HepG2 (cell line): Measurements from ENCODE around the gene FN1. TPM values are rescaled to one million over a fixed set of nuclear protein-coding genes. Genes with fewer than 3 reads are reported as not detected.
"Not testable (repeated sequence)": the region's sequence is repeated elsewhere in the genome, so short reads cannot be mapped to it uniquely, and the experiment has no call there.

Experiments
- ATAC-seq: fragments of 200-7000 bp; cut with Tn5 transposase; 3 replicates; pipeline ENCODE4 v1.9.1; 2020; ENCODE audit warnings: mild to moderate bottlenecking, moderate library complexity
- BruUV-seq: library from RNA; stranded (reverse); fragments of 400-500 nt; replicated peaks from 2 replicates; lab custom pipeline; 2021; lab: Mats Ljungman, UMichigan
- CTCF ChIA-PET: fragments of 300-600 bp; formaldehyde crosslinking; extraction: SDS; loops from one replicate; lab custom pipeline; 2021; ENCODE audit warnings: low total read pairs, inconsistent platforms, low intra/inter-chr PET ratio; lab: Yijun Ruan, JAX
- POLR2A ChIA-PET: fragments of 350-600 bp; sonication (Branson Sonifier 250); formaldehyde crosslinking; loops from one replicate; lab custom pipeline; 2020; ENCODE audit warnings: antibody characterized with exemption, inconsistent platforms; lab: Yijun Ruan, JAX
- DNase-seq: peaks from one replicate; pipeline ENCODE4 v3.0.0-alpha.2; 2015; ENCODE audit warnings: low spot score
- FAIRE-seq: peaks from 3 replicates; lab custom pipeline; 2011; peaks lifted over from hg19 to GRCh38; lab: Jason Lieb, UNC
- H2AFZ ChIP-seq: one replicate; pipeline ENCODE4 v1.6.1; 2011; ENCODE audit warnings: low read length, inconsistent platforms
- H3K27ac ChIP-seq: fragments of 300-600 bp; 3 replicates; pipeline ENCODE4 v1.8.0; 2011; ENCODE audit warnings: mixed run types, mild to moderate bottlenecking, mixed read lengths, low read length, inconsistent platforms; ENCODE audit not compliant: insufficient read depth; ENCODE audit errors: extremely low read length
- H3K27me3 ChIP-seq, 2 experiments: fragments of 200-600 bp in 1 of 2; 2 replicates in 1 of 2; 3 replicates in 1 of 2; pipeline versions ENCODE4 v1.6.0 to v1.8.0; 2011; ENCODE audit warnings: low read length in 2 of 2, mild to moderate bottlenecking in 2 of 2, moderate library complexity in 2 of 2, inconsistent platforms in 1 of 2; ENCODE audit not compliant: insufficient read depth in 2 of 2, control insufficient read depth in 1 of 2
- H3K36me3 ChIP-seq, 2 experiments: fragments of 200-600 bp in 1 of 2; replicated peaks in 1 of 2; 2 replicates in 1 of 2; 3 replicates in 1 of 2; pipeline versions ENCODE4 v1.5.1 to v1.8.0; 2011; ENCODE audit warnings: low read length in 2 of 2, inconsistent platforms in 1 of 2; ENCODE audit not compliant: insufficient read depth in 2 of 2, control insufficient read depth in 1 of 2
- H3K4me1 ChIP-seq: 2 replicates; pipeline ENCODE4 v1.5.1; 2012; ENCODE audit warnings: low read length, inconsistent platforms; ENCODE audit not compliant: insufficient read depth
- H3K4me2 ChIP-seq: 2 replicates; pipeline ENCODE4 v1.6.0; 2011; ENCODE audit warnings: low read depth, low read length, inconsistent platforms
- H3K4me3 ChIP-seq, 3 experiments: fragments of 200-600 bp in 1 of 3; sonication (generic), shearing (Covaris generic) in 1 of 3; replicated peaks in 1 of 3; 2 replicates each; pipeline ENCODE4 v1.5.1; 2011 to 2016; ENCODE audit warnings: low read length in 3 of 3, inconsistent platforms in 2 of 3, low read depth in 2 of 3, mild to moderate bottlenecking in 2 of 3, control low read depth in 1 of 3, mixed read lengths in 1 of 3; ENCODE audit not compliant: insufficient read depth in 1 of 3
- H3K79me2 ChIP-seq: one replicate; pipeline ENCODE4 v1.6.1; 2011; ENCODE audit warnings: low read length, inconsistent platforms; ENCODE audit not compliant: insufficient read depth
- H3K9ac ChIP-seq: 2 replicates; pipeline ENCODE4 v1.6.0; 2011; ENCODE audit warnings: mild to moderate bottlenecking, low read depth, low read length, inconsistent platforms; ENCODE audit not compliant: insufficient read depth
- H3K9me3 ChIP-seq: 2 replicates; pipeline ENCODE4 v1.5.1; 2012; ENCODE audit warnings: mild to moderate bottlenecking, low read length
- H4K20me1 ChIP-seq: 2 replicates; pipeline ENCODE4 v1.6.0; 2011; ENCODE audit warnings: inconsistent platforms, mild to moderate bottlenecking, low read length, moderate library complexity; ENCODE audit not compliant: insufficient read depth
- NAIF1 ChIP-seq: sonication (generic); formaldehyde crosslinking; IDR thresholded peaks from 2 replicates; pipeline ENCODE4 v1.5.0; 2020; ENCODE audit warnings: mild to moderate bottlenecking, missing genetic modification reagents, borderline replicate concordance
- PRDM10 ChIP-seq: sonication (generic); formaldehyde crosslinking; IDR thresholded peaks from 2 replicates; pipeline ENCODE4 v1.4.0; 2020; ENCODE audit warnings: low read depth, missing genetic modification reagents
- SP2 ChIP-seq: sonication (generic); formaldehyde crosslinking; IDR thresholded peaks from 2 replicates; pipeline ENCODE4 v1.5.1; 2020; ENCODE audit warnings: mild to moderate bottlenecking, missing genetic modification reagents
- ZNF296 ChIP-seq: sonication (generic); formaldehyde crosslinking; conservative IDR thresholded peaks from 2 replicates; pipeline ENCODE4 v1.5.0; 2020; ENCODE audit warnings: mild to moderate bottlenecking, missing genetic modification reagents
- WGBS: methylation state at CpG from one replicate; pipeline ENCODE4 v1.1.6; 2017; ENCODE audit warnings: low lambda C conversion rate; 5-methylcytosine and 5-hydroxymethylcytosine counted together
- in situ Hi-C: cut with HindIII; loops from 2 replicates; pipeline ENCODE4 v1.10.0; 2017; ENCODE audit warnings: low pct_unique_long_range_greater_than_20kb; ENCODE audit not compliant: extremely low pct_ligation_motif_present
- intact Hi-C: fragments of 100-400 bp; cut with micrococcal nuclease; formaldehyde crosslinking; loops from one replicate; pipeline ENCODE4 v1.10.0; 2022; ENCODE audit not compliant: unreplicated experiment
- polyA plus RNA-seq, 8 experiments: library from polyadenylated mRNA; depleted of rRNA in 3 of 8; stranded (reverse) in 7 of 8; unstranded in 1 of 8; fragments of >200 nt; fragmentation: Illumina TruSeq in 4 of 8; extraction: Trizol in 4 of 8; gene quantifications; 2 replicates each; pipeline versions ENCODE4 v1.2.1 to v1.2.3, GENCODE V29; 2011 to 2016; ENCODE audit warnings: low read depth in 4 of 8, missing spikeins in 1 of 8, mixed read lengths in 1 of 8; ENCODE audit not compliant: insufficient read depth in 1 of 8
- total RNA-seq, 5 experiments: library from RNA; depleted of rRNA; stranded (reverse); fragments of >200 nt; fragmentation: Illumina TruSeq; extraction: Trizol; gene quantifications; 2 replicates each; pipeline ENCODE4 v1.2.3, GENCODE V29; 2016; ENCODE audit warnings: low read depth in 1 of 5

FN1 gene
- total and polyA plus RNA-seq, 2 of the 13 experiments (the other 11 are each of a cell fraction or from before 2014, with no cell fraction given): 1,847 to 6,471 TPM

GRCh38 chr2:215311259-215311624, 124.6 kb downstream of the FN1 start:
- FAIRE-seq: not testable (repeated sequence)

More at GRCh38 chr2:215311259-215311624, 124.6 kb downstream of the FN1 start:
- H3K27me3 ChIP-seq, CTCF ChIA-PET, ATAC-seq, H3K9me3 ChIP-seq, DNase-seq, H3K36me3 ChIP-seq, in situ Hi-C loops, H4K20me1 ChIP-seq: not testable (repeated sequence)
- peak overlapping the region; percentile 72 to 86 (median 83) for H3K4me3 ChIP-seq
- H3K4me1 ChIP-seq: peaks cover 51% of the 10 kb centered on the region
- H3K9ac ChIP-seq: peak overlapping the region; percentile 85
- BruUV-seq: TSS peak; percentile 81
- TF ChIP-seq PRDM10 (0 out of 2 replicates have a peak, but pooled peaks have one; percentile 9), NAIF1 (CRISPR knock-in tag) (0 out of 2 replicates have a peak, but pooled peaks have one; percentile 8), ZNF296 (CRISPR knock-in tag) (0 out of 2 replicates have a peak, but pooled peaks have one; percentile 8), SP2 (CRISPR knock-in tag) (peak; percentile 23; the same call in 1 of the 2 replicates)
- peak overlapping the region; percentile 86 for H2AFZ ChIP-seq
- WGBS: 48% methylated on average over 13 of the region's 13 CpGs
- POLR2A ChIA-PET: interaction anchor here (0.7 to 2.2 kb wide), 12 partner anchors 9 to 701 kb away, joined by 3 to 10 read pairs (median 4); partner anchors contain the start of gene BARD1
- peak overlapping the region; percentile 79 for H3K27ac ChIP-seq
- intact Hi-C loops: loop anchor here (5.0 kb wide), 1 partner anchor 521 kb away; no protein-coding TSS in a partner anchor
- H3K4me2 ChIP-seq: peak overlapping the region; percentile 99
- peaks cover 38% of the 10 kb centered on the region for H3K79me2 ChIP-seq

Other genes with a start within 250 kb of the FN1 start
- 89.8 and 276 TPM in 2 replicates for gene ATIC, start 124.0 kb downstream of the FN1 start, total RNA-seq (2016; rRNA removed; fragmentation: Illumina TruSeq; extraction: Trizol)
- 140 and 146 TPM in 2 replicates for gene ATIC, start 124.0 kb downstream of the FN1 start, polyA plus RNA-seq (2011; rRNA removed)